ENCODE data around the gene VDR. TPM values are rescaled to one million over a fixed set of nuclear protein-coding genes. Genes with fewer than 3 reads are reported as not detected.

Gene VDR
- total RNA-seq, 1 donor from 2014 or later = 0.54 TPM

GRCh38 chr12:47941871-47942613 is 37.2 kb upstream of the VDR start:
- TF ChIP-seq, protein P1, sequence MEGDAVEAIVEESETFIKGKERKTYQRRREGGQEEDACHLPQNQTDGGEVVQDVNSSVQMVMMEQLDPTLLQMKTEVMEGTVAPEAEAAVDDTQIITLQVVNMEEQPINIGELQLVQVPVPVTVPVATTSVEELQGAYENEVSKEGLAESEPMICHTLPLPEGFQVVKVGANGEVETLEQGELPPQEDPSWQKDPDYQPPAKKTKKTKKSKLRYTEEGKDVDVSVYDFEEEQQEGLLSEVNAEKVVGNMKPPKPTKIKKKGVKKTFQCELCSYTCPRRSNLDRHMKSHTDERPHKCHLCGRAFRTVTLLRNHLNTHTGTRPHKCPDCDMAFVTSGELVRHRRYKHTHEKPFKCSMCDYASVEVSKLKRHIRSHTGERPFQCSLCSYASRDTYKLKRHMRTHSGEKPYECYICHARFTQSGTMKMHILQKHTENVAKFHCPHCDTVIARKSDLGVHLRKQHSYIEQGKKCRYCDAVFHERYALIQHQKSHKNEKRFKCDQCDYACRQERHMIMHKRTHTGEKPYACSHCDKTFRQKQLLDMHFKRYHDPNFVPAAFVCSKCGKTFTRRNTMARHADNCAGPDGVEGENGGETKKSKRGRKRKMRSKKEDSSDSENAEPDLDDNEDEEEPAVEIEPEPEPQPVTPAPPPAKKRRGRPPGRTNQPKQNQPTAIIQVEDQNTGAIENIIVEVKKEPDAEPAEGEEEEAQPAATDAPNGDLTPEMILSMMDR (IDR thresholded peaks at IDR 0.05; ENCODE audit: unreplicated experiment) = no peak
- no peaks in the 10 kb centered on the region for H3K36me3 Mint-ChIP-seq
- peaks cover 11% of the 10 kb centered on the region for H3K4me1 Mint-ChIP-seq
- H3K9me3 Mint-ChIP-seq = no peaks in the 10 kb centered on the region
- no peak overlapping the region for H3K27ac Mint-ChIP-seq
- peaks cover 8% of the 10 kb centered on the region for H3K27me3 Mint-ChIP-seq (ENCODE audit: low read depth)
- H3K4me3 Mint-ChIP-seq = no peak overlapping the region
- no peak for DNase-seq (ENCODE audit: low spot score in 2 of 2, unreplicated experiment in 2 of 2)

DNA sequence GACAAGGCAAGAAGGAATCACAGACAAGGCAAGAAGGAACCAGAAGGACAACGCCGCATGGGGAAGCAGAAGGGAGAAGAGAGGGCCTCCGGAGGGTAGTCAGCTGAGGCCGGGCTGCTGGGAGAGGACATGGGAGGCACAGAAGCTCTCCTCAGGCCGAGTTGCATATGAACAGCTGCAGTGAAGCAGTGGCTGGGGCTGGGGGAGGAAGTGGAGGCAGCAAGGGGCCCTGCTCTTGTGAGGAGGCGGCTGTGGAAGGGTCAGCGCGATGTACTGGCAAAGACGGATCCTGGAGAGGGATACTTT is 36.6 kb upstream of the VDR start:
- DNase-seq (ENCODE audit: low spot score in 2 of 2, unreplicated experiment in 2 of 2) = no peak
- no peaks in the 10 kb centered on the region for H3K36me3 Mint-ChIP-seq
- no peak overlapping the region for H3K27ac Mint-ChIP-seq
- no peaks in the 10 kb centered on the region for H3K9me3 Mint-ChIP-seq
- H3K4me1 Mint-ChIP-seq = peaks cover 4% of the 10 kb centered on the region
- peaks cover 8% of the 10 kb centered on the region for H3K27me3 Mint-ChIP-seq (ENCODE audit: low read depth)
- TF ChIP-seq, protein P1 (IDR thresholded peaks at IDR 0.05; ENCODE audit: unreplicated experiment) = no peak
- H3K4me3 Mint-ChIP-seq = no peak overlapping the region

DNA sequence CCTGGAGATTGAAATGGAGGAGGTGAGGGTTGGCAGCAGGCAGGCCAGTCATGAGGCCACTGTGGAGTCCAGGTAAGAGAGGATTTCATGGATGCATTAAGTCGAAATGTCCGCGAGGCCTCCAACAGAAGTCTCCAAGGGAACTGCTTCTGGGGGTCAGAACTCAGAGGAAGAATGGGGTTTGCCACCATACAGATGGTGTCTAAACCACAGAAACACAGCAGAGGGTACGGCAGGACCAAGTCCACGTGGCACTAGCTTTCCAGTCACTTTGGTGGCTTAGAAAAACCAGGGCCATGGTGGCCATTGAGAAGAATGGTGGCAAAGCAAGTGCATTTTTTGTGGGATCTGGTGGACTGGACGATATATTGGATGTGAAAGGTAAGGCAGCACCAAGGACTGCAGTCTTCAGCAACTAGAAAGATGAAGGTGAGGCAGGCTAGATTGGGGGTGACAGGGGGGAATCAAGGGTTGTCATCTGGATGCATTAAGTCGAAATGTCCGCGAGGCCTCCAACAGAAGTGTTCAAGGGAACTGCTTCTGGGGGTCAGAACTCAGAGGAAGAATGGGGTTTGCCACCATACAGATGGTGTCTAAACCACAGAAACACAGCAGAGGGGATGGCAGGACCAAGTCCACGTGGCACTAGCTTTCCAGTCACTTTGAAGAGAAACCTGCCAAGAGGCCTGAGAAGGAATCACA is 36.1 kb upstream of the VDR start:
- Mint-ChIP-seq H3K4me1 (peaks cover 3% of the 10 kb centered on the region), H3K27me3 (ENCODE audit: low read depth) (peaks cover 8% of the 10 kb centered on the region), H3K9me3 (no peaks in the 10 kb centered on the region), H3K27ac (no peak overlapping the region), H3K4me3 (no peak overlapping the region), H3K36me3 (no peaks in the 10 kb centered on the region)
- no peak for DNase-seq (ENCODE audit: low spot score in 2 of 2, unreplicated experiment in 2 of 2)
- TF ChIP-seq, protein P1 (IDR thresholded peaks at IDR 0.05; ENCODE audit: unreplicated experiment) = no peak

- H3K4me3 Mint-ChIP-seq = no peak overlapping the region
- TF ChIP-seq, protein P1 (IDR thresholded peaks at IDR 0.05; ENCODE audit: unreplicated experiment) = no peak
- no peaks in the 10 kb centered on the region for H3K4me1 Mint-ChIP-seq
- no peak overlapping the region for H3K27ac Mint-ChIP-seq
- DNase-seq (ENCODE audit: low spot score in 2 of 2, unreplicated experiment in 2 of 2) = peak in 1 of 2 experiments; percentile 10
- H3K27me3 Mint-ChIP-seq (ENCODE audit: low read depth) = peaks cover 8% of the 10 kb centered on the region
- no peaks in the 10 kb centered on the region for H3K9me3 Mint-ChIP-seq
- no peaks in the 10 kb centered on the region for H3K36me3 Mint-ChIP-seq
These were observed 34.3 kb upstream of the VDR start for GRCh38 chr12:47939009-47939601.

GRCh38 chr12:47938594-47938993 is 33.8 kb upstream of the VDR start:
- peaks cover 8% of the 10 kb centered on the region for H3K27me3 Mint-ChIP-seq (ENCODE audit: low read depth)
- no peaks in the 10 kb centered on the region for H3K9me3 Mint-ChIP-seq
- TF ChIP-seq, protein P1 (IDR thresholded peaks at IDR 0.05; ENCODE audit: unreplicated experiment) = no peak
- H3K4me1 Mint-ChIP-seq = no peaks in the 10 kb centered on the region
- no peaks in the 10 kb centered on the region for H3K36me3 Mint-ChIP-seq
- DNase-seq (ENCODE audit: low spot score in 2 of 2, unreplicated experiment in 2 of 2) = peak in 1 of 2 experiments; percentile 9
- H3K4me3 Mint-ChIP-seq = no peak overlapping the region
- H3K27ac Mint-ChIP-seq = no peak overlapping the region
